GM23338 (cell line): ENCODE measurements around the gene ANKRD31. TPM values are rescaled to one million over a fixed set of nuclear protein-coding genes. Genes with fewer than 3 reads are reported as not detected.

Source experiments
- ATAC-seq: fragments of 200-7000 bp; cut with Tn5 transposase; 3 replicates; pipeline ENCODE4 v1.9.1; 2020
- DNase-seq: peaks from one replicate; pipeline ENCODE4 v3.0.0-alpha.2; 2015; ENCODE audit warnings: low spot score
- H2AFZ ChIP-seq: fragments of 200-600 bp; sonication (generic); 2 replicates; pipeline ENCODE4 v1.8.0; 2016; ENCODE audit warnings: antibody characterized with exemption, mild to moderate bottlenecking, moderate library complexity
- H3F3A ChIP-seq: fragments of 200-600 bp; sonication (generic); replicated peaks from 2 replicates; pipeline ENCODE4 v1.8.0; 2017; ENCODE audit warnings: antibody characterized with exemption, mixed run types, low read depth
- H3K27ac ChIP-seq: fragments of 200-600 bp; sonication (generic); 2 replicates; pipeline ENCODE4 v1.6.1; 2016; ENCODE audit warnings: low read depth
- H3K27me3 ChIP-seq: fragments of 200-600 bp; sonication (generic); 2 replicates; pipeline ENCODE4 v1.8.0; 2016; ENCODE audit warnings: mild to moderate bottlenecking, mixed run types, moderate library complexity; ENCODE audit not compliant: insufficient read depth
- H3K36me3 ChIP-seq: fragments of 200-600 bp; sonication (generic); 2 replicates; pipeline ENCODE4 v1.8.0; 2016; ENCODE audit warnings: mild to moderate bottlenecking; ENCODE audit not compliant: insufficient read depth
- H3K4me1 ChIP-seq: fragments of 200-600 bp; sonication (generic); 2 replicates; pipeline ENCODE4 v1.8.0; 2016; ENCODE audit warnings: mild to moderate bottlenecking, moderate library complexity; ENCODE audit not compliant: insufficient read depth
- H3K4me2 ChIP-seq: fragments of 200-600 bp; sonication (generic); 2 replicates; pipeline ENCODE4 v1.7.1; 2017; ENCODE audit warnings: mixed run types
- H3K4me3 ChIP-seq: fragments of 200-600 bp; sonication (generic); 2 replicates; pipeline ENCODE4 v1.6.1; 2016; ENCODE audit warnings: mixed run types
- H3K79me2 ChIP-seq: fragments of 200-600 bp; sonication (generic); replicated peaks from 2 replicates; pipeline ENCODE4 v1.8.0; 2017; ENCODE audit warnings: mild to moderate bottlenecking; ENCODE audit not compliant: insufficient read depth
- H3K9me2 ChIP-seq: fragments of 200-600 bp; sonication (generic); 2 replicates; pipeline ENCODE4 v1.8.0; 2017; ENCODE audit not compliant: insufficient read depth
- H4K20me1 ChIP-seq: fragments of 200-600 bp; sonication (generic); replicated peaks from 2 replicates; pipeline ENCODE4 v1.8.0; 2017; ENCODE audit warnings: mild to moderate bottlenecking; ENCODE audit not compliant: insufficient read depth
- H3K27ac Mint-ChIP-seq: 2 replicates; pipeline ENCODE4 v1.8.0; 2020; ENCODE audit warnings: inconsistent platforms, mild to moderate bottlenecking, moderate library complexity, mixed read lengths
- H3K27me3 Mint-ChIP-seq: 3 replicates; pipeline ENCODE4 v1.8.0; 2022; ENCODE audit warnings: low read depth, mild to moderate bottlenecking, moderate library complexity, mixed read lengths, inconsistent platforms; ENCODE audit not compliant: insufficient read depth, poor library complexity
- H3K36me3 Mint-ChIP-seq: 3 replicates; pipeline ENCODE4 v1.8.0; 2021; ENCODE audit warnings: low read depth, mild to moderate bottlenecking, inconsistent platforms, moderate library complexity, mixed read lengths
- H3K4me1 Mint-ChIP-seq: 3 replicates; pipeline ENCODE4 v1.8.0; 2020; ENCODE audit warnings: mild to moderate bottlenecking, inconsistent platforms, mixed read lengths
- H3K4me3 Mint-ChIP-seq: 3 replicates; pipeline ENCODE4 v1.8.0; 2021; ENCODE audit warnings: moderate library complexity, mild to moderate bottlenecking, inconsistent platforms, mixed read lengths
- H3K9me3 Mint-ChIP-seq: 3 replicates; pipeline ENCODE4 v1.8.0; 2020; ENCODE audit warnings: moderate library complexity, mild to moderate bottlenecking, inconsistent platforms, mixed read lengths
- CREB1 ChIP-seq: fragments of 250-450 bp; sonication (Bioruptor Pico); IDR thresholded peaks from 2 replicates; pipeline ENCODE4 v1.5.0; 2020; ENCODE audit warnings: low read depth, mild to moderate bottlenecking, moderate library complexity
- EZH2phosphoT487 ChIP-seq: fragments of 200-600 bp; sonication (generic); IDR thresholded peaks from one replicate; pipeline ENCODE4 v1.8.1; 2018; ENCODE audit warnings: antibody characterized with exemption; ENCODE audit not compliant: unreplicated experiment
- JUNB ChIP-seq: IDR thresholded peaks from one replicate; pipeline ENCODE4 v1.6.1; 2016; ENCODE audit warnings: antibody characterized with exemption; ENCODE audit not compliant: unreplicated experiment
- NANOG ChIP-seq: IDR thresholded peaks from 2 replicates; pipeline ENCODE4 v1.6.1; 2016; ENCODE audit warnings: antibody characterized with exemption, borderline replicate concordance
- POLR2AphosphoS5 ChIP-seq: IDR thresholded peaks from 2 replicates; pipeline ENCODE4 v1.6.1; 2016; ENCODE audit warnings: antibody characterized with exemption, low read depth
- REST ChIP-seq: IDR thresholded peaks from one replicate; pipeline ENCODE4 v1.6.1; 2018; ENCODE audit warnings: antibody characterized with exemption; ENCODE audit not compliant: unreplicated experiment
- STAT1 ChIP-seq: IDR thresholded peaks from one replicate; pipeline ENCODE4 v1.6.1; 2016; ENCODE audit warnings: antibody characterized with exemption; ENCODE audit not compliant: unreplicated experiment
- ZNF114 ChIP-seq: fragments of 250-450 bp; sonication (Bioruptor Pico); IDR thresholded peaks from 2 replicates; pipeline ENCODE4 v1.5.0; 2020; ENCODE audit warnings: mild to moderate bottlenecking, moderate library complexity
- ZNF331 ChIP-seq: fragments of 250-450 bp; sonication (Bioruptor Pico); IDR thresholded peaks from 2 replicates; pipeline ENCODE4 v1.5.0; 2020; ENCODE audit warnings: low read depth, mild to moderate bottlenecking, moderate library complexity
- ZNF462 ChIP-seq: fragments of 250-450 bp; sonication (Bioruptor Pico); IDR thresholded peaks from 2 replicates; pipeline ENCODE4 v1.5.0; 2020; ENCODE audit warnings: mild to moderate bottlenecking, moderate library complexity
- polyA plus RNA-seq: library from polyadenylated mRNA; unstranded; fragments of >200 nt; fragmentation: Nextera tagmentation; extraction: Ambion mirVana; gene quantifications from 2 replicates; pipeline ENCODE4 v1.2.1, GENCODE V29; 2016
- total RNA-seq: library from RNA; depleted of rRNA; stranded (reverse); fragments of >200 nt; shearing (Covaris generic); gene quantifications from 2 replicates; pipeline ENCODE4 v1.2.3, GENCODE V29; 2014
- TF ChIP-seq, protein P1 (sequence below), 2 experiments: fragments of 200-600 bp in 1 of 2; sonication (generic) in 1 of 2; conservative IDR thresholded peaks; 2 replicates each; pipeline versions ENCODE4 v1.5.1 to v1.6.1; 2016 to 2017; ENCODE audit warnings: antibody characterized with exemption in 2 of 2, low read depth in 2 of 2, mild to moderate bottlenecking in 2 of 2, moderate library complexity in 1 of 2

Gene ANKRD31
- total and polyA plus RNA-seq, 2 experiments from 2014 or later: 0.18 to 0.59 TPM

GRCh38 chr5:75192264-75192663 lies 44.4 kb downstream of the ANKRD31 start (continued):
- TF ChIP-seq ZNF114 (CRISPR knock-in tag) (no peak), STAT1 (no peak)

DNA sequence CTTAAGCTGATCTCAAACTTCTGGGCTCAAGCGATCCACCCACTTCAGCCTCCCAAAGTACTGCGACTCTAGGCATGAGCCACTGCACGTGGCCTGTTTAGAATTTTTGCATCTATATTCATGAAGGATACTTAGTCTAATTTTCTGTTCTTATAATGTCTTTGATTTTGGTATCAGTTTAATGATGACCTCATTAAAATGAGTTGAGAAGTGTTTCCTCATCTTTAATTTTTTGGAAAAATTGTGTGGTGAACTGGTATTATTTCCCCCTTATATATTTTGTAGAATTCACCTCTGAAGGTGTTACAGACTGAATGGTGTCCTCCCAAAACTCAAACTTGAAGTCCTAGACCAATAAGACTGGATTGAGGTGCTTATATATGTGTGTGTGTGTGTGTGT lies 46.5 kb downstream of the ANKRD31 start:
- no peaks in the 10 kb centered on the region for H3K36me3 ChIP-seq
- H3K4me3 ChIP-seq: no peak overlapping the region
- H3K9me2 ChIP-seq: no peaks in the 10 kb centered on the region
- no peak overlapping the region for H3K4me3 Mint-ChIP-seq
- H3K27ac Mint-ChIP-seq: no peak overlapping the region
- H3K27ac ChIP-seq: no peak overlapping the region
- no peaks in the 10 kb centered on the region for H3K27me3 Mint-ChIP-seq
- H3K4me2 ChIP-seq: no peak overlapping the region
- H3K4me1 ChIP-seq: no peaks in the 10 kb centered on the region
- H2AFZ ChIP-seq: no peak overlapping the region
- no peaks in the 10 kb centered on the region for H3K79me2 ChIP-seq
- H3K27me3 ChIP-seq: no peaks in the 10 kb centered on the region
- H3F3A ChIP-seq: no peaks in the 10 kb centered on the region
- TF ChIP-seq REST (no peak), NANOG (no peak), ZNF114 (CRISPR knock-in tag) (no peak), ZNF462 (CRISPR knock-in tag) (no peak), ZNF331 (CRISPR knock-in tag) (no peak), POLR2AphosphoS5 (no peak), EZH2phosphoT487 (no peak), CREB1 (CRISPR knock-in tag) (no peak), JUNB (no peak)
- TF ChIP-seq, protein P1, sequence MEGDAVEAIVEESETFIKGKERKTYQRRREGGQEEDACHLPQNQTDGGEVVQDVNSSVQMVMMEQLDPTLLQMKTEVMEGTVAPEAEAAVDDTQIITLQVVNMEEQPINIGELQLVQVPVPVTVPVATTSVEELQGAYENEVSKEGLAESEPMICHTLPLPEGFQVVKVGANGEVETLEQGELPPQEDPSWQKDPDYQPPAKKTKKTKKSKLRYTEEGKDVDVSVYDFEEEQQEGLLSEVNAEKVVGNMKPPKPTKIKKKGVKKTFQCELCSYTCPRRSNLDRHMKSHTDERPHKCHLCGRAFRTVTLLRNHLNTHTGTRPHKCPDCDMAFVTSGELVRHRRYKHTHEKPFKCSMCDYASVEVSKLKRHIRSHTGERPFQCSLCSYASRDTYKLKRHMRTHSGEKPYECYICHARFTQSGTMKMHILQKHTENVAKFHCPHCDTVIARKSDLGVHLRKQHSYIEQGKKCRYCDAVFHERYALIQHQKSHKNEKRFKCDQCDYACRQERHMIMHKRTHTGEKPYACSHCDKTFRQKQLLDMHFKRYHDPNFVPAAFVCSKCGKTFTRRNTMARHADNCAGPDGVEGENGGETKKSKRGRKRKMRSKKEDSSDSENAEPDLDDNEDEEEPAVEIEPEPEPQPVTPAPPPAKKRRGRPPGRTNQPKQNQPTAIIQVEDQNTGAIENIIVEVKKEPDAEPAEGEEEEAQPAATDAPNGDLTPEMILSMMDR (conservative IDR thresholded peaks at IDR 0.05; ENCODE audit: low read depth in 2 of 2): no peak
- no peak for DNase-seq
- H3K36me3 Mint-ChIP-seq: no peaks in the 10 kb centered on the region
- no peaks in the 10 kb centered on the region for H3K4me1 Mint-ChIP-seq
- H3K9me3 Mint-ChIP-seq: no peaks in the 10 kb centered on the region
- ATAC-seq: no peak
- no peaks in the 10 kb centered on the region for H4K20me1 ChIP-seq
